ENCODE measurements around the gene CACNA1G.

CACNA1G gene

DNA sequence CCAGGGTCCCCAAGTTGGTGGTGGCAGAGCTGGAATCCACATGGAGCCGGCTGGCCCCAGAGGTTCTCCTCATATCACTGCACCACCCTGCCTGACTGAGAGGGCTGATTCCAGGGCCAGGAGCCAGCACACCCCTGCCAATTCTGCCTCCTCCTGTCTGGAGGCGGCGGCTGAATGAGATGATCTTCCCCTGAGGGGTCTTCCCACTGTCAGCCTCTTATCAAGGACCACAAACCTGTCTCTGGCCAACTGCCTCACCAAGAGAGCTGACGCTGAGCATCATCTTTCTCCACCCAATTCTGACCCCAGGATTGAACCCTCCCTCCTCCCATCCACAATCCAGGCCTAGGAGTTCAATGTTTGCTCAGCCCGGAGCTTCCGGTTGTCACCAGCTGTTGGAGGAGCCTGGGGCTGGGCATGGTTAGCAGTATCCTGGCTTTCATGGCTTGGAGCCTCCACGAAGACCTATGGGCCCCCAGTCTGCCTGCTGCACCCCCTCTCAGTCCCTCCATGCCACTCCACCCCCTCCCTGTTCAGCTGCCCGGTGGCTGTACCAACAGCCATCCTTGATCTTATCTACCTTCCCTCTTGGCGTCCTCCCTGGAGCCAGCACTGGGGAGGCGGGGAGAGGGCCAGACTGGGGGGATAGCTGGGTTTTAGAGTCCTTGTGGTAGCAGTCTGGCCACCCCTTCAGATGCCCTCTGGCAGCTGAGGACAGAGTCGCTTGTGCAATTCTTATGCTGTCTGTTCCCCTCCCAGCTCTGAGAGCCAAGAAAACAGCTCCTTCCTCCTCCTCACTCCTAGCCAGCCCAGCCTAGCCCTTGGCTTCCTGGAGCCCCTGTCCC, 99.7 kb downstream of the CACNA1G start:
- no peak for DNase-seq

DNA sequence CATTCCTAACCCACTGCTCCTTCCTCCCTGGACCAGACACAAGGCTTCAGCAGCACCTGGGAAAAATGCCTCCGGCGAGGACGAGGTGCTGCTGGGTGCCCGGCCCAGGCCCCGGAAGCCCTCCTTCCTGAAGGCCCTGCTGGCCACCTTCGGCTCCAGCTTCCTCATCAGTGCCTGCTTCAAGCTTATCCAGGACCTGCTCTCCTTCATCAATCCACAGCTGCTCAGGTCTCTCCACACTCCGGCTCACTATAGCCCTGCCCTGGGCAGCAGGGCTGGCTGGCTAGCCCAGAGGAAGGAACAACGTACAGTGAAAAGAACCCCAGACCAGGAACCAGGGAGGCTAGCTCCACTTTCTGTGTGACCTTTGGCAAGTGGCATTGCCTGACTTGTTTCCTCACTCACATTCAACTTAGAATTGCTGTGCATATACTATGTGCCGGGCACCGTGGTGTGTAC, 100.4 kb downstream of the CACNA1G start:
- DNase-seq: no peak

DNA sequence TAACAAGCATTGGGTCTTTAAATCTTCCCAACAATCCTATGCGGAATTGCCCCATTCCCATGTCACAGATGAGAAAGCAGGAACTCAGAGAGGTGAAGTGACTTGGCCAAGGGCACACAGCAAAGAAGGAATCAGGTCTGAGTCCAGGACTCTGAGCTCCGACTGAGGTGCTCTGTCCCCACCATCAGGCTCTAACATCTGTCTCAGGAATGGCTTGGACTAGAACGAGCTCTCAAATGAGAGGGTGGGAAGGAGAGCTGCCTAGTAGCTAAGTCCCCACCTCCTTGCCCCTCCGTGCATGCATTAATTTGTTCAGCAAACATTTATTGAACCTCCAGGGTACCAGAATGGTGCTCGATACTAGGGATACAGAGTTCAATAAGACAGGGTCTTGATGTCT, 100.8 kb downstream of the CACNA1G start:
- no peak for DNase-seq

DNA sequence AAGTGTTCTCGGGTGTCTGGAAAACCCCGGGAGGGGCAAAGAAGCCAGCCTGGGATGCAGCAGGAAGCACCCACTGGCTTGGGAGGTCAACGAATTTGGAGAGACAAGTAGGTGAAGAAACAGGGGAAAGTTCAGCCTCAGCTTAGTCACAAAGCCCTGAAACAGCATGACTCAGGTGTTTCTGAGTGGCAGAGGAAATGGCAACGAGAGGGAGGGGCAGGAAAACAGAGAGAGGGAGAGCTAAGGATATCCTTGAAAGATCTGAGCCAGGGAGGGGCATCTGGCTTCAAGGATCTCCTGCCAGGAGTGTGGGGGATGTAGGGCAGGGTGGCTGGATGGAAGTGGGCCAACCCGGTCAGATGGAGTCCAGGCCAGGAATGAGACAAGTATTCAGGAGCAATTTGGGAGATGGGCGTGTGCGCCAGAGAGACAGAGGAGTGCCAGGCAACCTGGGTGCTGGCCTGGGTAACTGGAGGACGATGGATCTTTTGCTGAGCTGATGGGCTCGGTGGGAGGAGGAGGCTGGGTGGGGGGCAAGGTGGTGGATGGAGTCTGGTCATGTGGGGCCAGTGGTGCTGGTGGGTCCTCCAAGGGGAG, 101.4 kb downstream of the CACNA1G start:
- no peak for DNase-seq

DNA sequence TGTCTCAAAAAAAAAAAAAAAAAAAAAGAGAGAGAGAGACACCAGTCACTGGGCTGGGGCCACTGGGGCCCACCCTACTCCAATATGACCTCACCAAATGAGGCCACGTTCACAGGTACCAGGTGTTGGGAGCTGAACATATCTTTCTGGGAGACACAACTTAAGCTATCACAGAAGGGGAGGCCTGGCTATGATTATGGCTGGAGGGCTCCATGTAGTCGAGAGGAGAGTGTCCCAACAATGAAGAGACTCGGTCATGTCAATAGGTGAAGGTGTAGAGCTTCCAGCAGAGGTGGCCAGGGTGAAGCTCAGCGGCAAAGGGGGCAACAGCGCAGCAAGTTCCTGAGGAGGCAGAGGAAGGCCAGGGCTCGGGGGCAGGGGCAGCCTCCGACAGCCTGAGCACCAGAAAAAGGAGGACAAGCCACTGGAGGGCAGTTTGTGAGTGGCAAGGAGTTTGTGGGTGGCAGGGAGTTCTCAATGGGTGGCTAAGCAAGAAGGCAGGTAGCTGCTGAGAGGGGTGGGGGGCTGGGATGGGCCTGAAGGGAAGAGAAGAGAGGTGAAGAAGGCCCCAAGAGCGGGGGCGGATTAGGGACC, 102.2 kb downstream of the CACNA1G start:
- no peak for DNase-seq

DNA sequence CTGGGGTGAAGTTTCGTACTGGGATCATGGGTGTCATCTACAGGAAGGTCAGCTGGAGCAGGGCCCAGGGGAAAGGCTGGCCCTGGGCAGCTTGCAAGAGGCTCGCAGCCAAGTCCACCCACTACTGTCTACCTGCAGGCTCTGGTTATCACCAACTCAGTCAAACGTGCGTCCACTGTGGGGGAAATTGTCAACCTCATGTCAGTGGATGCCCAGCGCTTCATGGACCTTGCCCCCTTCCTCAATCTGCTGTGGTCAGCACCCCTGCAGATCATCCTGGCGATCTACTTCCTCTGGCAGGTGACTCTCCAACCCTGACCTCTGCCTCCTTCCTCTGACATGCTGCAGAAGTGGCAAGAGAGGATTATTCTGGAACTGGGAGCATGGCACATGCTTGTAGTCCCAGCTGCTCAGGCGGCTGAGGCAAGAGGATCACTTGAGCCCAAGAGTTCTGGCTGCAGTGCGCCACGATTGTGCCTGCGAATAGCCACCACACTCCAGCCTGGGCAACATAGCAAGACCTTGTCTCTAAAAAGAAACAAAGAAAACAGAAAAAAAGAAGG, 103.4 kb downstream of the CACNA1G start:
- DNase-seq: no peak

DNA sequence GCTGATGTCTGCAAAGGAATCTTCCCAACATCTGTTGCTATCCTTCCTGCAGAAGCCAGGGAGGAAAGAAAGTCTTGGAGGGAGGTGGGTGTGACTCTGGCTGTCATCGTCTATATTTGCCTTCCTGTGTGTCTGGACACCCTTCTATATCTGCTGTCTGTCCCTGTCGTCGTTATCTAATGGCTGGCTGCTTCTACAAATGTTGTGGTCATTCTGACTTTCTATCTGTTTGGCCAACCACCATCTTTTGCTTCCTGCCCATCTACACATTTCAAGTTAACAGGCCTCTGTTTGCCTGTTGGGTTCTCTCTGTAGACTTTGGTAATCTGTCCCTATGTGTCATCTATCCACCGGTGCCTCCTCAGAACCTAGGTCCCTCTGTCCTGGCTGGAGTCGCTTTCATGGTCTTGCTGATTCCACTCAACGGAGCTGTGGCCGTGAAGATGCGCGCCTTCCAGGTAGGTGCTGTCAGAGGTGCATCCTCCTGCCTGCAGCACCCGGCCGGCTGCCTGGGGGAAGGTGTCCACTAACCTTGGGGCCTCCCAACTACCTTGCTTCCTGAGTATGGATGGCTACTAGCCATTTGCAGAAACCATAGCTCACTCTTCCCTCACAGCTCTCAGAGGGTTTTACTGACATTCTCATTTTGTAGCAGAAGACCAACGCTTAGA, 104.4 kb downstream of the CACNA1G start:
- no peak for DNase-seq

DNA sequence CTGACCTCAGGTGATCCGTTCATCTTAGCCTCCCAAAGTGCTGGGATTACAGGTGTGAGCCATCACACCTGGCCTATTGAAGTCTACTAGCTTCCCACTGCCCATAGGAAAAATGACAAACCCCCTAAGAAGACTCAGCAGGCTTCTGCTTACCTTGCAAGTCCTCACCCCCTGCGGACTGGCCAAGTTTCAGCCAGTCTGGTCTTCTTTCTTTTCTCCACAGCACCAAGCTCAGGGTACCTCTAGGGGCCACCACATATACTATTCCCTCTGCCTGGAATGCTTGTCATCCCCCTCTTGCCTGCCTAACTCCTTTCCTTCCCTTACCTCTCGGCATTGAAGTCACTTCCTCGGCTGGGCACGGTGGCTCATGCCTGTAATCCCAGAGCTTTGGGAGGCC, 105.3 kb downstream of the CACNA1G start:
- no peak for DNase-seq

DNA sequence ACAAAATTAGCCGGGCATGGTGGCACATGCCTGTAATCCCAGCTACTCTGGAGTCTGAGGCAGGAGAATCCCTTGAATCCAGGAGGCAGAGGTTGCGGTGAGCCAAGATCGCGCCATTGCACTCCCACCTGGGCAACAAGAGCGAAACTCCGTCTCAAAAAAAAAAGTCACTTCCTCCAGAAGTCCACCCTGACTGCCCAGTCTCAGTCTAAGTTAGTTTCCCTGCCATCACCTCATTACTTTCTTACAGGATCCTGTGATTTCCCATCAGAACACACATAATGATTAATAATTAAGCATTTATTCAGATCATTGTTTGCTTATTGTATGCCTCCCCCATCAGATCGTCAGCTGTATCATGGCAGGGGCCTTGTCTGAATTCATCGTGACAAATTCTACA, 105.8 kb downstream of the CACNA1G start:
- no peak for DNase-seq

DNA sequence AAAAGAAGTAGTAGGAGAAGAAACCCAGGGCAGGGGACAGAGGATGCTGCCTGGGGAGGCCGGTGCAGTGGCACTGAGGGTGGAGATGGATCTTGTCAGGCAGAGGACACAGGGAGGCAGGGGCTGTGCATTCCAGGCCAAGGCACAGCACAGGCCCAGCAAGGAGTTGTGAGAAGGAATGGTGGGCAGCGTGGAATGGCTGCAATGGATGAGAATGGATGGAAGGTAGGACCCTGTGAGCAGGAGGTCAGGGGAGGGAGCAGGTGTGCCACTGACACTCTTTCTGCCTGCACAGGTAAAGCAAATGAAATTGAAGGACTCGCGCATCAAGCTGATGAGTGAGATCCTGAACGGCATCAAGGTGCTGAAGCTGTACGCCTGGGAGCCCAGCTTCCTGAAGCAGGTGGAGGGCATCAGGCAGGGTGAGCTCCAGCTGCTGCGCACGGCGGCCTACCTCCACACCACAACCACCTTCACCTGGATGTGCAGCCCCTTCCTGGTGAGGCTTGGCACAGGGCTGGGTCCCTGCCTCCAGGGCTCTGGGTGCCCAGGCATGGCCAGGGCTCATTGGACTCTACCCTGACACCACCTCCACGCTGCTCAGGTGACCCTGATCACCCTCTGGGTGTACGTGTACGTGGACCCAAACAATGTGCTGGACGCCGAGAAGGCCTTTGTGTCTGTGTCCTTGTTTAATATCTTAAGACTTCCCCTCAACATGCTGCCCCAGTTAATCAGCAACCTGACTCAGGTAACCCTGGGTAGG, 106.9 kb downstream of the CACNA1G start:
- no peak for DNase-seq

DNA sequence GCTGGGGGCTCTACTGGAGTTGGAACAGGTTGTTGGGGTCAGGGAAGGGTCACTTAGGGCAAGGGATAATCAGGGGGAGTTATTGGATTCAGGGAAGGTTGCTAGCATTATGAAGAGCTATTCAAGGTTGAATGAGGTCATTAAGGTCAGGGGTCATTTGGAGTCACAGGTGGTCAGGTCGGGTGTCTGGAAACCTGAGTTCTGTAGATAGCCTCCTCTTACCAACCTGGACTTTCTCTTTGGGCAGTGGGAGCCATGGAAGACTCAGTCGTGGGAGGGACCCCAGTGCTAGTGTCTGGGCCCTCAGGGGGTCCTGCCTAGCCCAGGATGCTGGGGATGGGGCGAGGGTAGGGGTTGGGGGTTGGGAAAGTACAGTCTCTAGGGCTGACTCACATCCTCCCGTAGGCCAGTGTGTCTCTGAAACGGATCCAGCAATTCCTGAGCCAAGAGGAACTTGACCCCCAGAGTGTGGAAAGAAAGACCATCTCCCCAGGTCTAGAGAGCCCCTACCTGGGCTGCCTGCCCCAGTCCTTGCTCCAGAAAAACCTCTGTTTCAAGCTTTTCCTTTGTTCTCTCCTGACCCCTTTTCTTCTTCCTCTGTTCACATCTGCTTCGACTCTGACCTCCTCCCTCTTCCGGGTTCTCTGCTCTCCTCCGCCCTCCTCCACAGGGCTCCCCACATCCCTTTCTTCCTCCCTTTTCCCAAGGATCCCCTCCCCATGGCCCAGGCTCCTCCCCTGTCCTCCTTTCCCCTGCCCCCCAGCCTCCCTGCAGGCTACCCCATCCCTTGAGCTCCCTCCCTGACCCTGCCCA, 107.7 kb downstream of the CACNA1G start:
- no peak for DNase-seq

DNA sequence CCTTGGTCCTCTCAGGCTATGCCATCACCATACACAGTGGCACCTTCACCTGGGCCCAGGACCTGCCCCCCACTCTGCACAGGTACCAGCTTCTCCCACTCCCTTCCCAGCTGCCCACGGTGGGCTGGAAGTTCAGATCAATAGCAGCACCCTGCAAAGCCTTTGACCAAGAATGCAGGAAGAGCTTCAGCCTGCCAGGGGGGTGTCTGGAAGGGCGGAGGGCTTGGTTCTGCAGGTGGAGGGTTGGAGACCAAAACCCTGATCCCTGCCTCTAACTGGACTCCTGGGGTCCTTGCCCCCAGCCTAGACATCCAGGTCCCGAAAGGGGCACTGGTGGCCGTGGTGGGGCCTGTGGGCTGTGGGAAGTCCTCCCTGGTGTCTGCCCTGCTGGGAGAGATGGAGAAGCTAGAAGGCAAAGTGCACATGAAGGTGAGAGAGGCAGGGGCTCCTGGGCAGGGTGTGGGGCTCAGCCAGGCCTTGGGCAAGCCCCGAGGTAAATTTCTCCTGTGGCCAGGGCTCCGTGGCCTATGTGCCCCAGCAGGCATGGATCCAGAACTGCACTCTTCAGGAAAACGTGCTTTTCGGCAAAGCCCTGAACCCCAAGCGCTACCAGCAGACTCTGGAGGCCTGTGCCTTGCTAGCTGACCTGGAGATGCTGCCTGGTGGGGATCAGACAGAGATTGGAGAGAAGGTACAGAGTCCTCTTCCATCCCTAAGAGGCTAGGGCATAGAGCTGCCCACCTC, 108.5 kb downstream of the CACNA1G start:
- no peak for DNase-seq

DNA sequence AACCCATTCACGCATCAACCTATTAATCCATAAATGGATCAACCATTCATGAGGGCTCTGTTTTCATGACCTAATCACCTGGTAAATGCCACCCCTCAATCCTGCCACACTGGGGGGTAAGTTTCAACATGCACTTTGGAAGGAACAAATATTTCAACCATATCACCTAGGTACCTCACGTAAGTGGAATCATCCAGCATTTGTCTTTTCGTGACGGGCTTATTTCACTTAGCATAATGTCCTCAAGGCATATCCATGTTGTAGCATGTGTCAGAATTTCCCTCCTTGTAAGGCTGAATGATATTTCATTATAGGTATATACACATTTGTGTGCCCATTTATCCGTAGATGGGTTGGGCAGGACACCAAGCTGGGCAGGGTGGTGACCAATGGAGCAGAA, 111.6 kb downstream of the CACNA1G start:
- DNase-seq: no peak

DNA sequence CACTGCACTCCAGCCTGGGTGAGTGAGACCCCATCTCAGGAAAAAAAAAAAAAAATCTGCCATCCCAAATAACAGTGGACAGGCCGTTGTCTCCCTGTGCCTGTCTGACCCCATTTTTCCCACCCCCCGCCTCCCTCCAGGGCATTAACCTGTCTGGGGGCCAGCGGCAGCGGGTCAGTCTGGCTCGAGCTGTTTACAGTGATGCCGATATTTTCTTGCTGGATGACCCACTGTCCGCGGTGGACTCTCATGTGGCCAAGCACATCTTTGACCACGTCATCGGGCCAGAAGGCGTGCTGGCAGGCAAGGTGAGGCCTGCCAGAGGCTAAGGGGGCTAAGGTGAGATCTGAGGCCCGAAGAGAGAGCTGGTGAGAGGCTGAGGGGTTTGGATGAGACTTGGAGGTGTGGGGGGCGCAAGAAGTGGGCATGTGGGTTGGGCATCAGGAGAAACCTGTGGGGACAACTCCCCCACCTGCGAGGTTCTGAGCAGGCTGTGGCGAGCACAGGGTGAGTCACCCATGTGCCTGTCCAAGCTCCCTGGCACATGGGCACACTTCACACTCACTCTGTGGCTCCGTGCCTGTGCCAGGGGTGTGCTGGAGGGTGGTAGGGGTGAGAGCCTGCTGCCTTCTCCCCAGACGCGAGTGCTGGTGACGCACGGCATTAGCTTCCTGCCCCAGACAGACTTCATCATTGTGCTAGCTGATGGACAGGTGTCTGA, 112.5 kb downstream of the CACNA1G start:
- no peak for DNase-seq

DNA sequence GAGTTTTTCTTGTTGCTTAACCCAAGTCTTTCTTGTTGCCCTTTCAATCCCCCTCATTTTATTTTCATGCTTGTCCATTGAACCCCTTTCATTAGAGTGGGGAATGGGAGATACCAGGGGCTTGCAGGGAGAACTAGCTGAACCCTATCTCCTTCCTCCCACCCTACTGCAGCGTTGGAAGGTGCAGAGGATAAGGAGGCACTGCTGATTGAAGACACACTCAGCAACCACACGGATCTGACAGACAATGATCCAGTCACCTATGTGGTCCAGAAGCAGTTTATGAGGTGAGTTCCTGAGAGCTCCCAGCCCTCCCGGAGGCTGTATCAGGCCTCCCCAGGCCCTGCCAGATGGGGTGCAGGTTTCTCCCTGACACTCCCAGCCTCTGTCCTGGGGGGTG, 114.7 kb downstream of the CACNA1G start:
- no peak for DNase-seq

DNA sequence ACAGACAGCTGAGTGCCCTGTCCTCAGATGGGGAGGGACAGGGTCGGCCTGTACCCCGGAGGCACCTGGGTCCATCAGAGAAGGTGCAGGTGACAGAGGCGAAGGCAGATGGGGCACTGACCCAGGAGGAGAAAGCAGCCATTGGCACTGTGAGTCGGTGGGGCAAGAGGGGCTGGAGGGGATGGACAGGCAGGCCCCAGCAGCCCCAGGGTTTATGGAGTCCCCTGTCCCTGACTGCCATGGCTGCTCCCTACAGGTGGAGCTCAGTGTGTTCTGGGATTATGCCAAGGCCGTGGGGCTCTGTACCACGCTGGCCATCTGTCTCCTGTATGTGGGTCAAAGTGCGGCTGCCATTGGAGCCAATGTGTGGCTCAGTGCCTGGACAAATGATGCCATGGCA, 115.1 kb downstream of the CACNA1G start:
- no peak for DNase-seq

DNA sequence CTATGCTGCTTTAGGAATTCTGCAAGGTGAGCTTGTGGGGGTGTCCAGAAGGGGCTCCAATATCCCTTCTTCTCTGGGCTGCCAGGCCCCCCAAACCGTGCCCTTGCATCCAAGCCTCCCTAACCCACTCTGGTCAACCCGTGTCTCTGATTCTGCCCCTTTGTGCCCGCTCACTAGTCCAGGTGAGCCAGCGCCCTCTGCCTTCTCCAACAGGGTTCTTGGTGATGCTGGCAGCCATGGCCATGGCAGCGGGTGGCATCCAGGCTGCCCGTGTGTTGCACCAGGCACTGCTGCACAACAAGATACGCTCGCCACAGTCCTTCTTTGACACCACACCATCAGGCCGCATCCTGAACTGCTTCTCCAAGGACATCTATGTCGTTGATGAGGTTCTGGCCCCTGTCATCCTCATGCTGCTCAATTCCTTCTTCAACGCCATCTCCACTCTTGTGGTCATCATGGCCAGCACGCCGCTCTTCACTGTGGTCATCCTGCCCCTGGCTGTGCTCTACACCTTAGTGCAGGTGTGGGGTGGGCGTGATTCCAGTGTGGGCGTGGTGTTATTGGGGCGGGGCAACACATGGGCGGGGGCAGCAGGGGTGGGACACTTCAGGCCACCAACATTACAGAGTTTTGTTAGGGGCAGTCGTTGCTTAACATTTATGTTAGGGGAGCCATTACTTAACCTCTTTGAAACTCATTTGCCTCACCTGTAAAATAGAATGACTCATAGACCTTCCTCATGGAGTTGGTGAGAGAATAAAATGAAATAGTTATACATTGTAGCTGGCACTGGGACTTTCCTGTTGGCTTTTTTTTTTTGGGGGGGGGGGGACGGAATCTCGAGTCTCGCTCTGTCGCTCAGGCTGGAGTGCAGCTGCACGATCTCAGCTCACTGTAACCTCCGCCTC, 115.8 kb downstream of the CACNA1G start:
- no peak for DNase-seq
